GM10248 (cell line): ENCODE data around the gene SERGEF.

Source experiments
- CTCF ChIA-PET: fragments of 300-600 bp; sonication (Branson Sonifier 250); formaldehyde crosslinking; extraction: SDS; loops from one replicate; lab custom pipeline; 2021; ENCODE audit warnings: antibody characterized with exemption; lab: Yijun Ruan, JAX
- POLR2A ChIA-PET: fragments of 350-650 bp; sonication (Branson Sonifier 250); formaldehyde crosslinking; extraction: SDS; loops from one replicate; lab custom pipeline; 2020; ENCODE audit warnings: antibody characterized with exemption; lab: Yijun Ruan, JAX
- DNase-seq: peaks from one replicate; pipeline ENCODE4 v3.0.0; 2012; ENCODE audit errors: extremely low spot score
- TF ChIP-seq, protein P1 (sequence below): IDR thresholded peaks from 2 replicates; pipeline ENCODE4 v1.5.1; 2012; ENCODE audit warnings: mild to moderate bottlenecking, low read depth; ENCODE audit errors: extremely low read depth, missing control alignments, control extremely low read depth

Gene SERGEF

DNA sequence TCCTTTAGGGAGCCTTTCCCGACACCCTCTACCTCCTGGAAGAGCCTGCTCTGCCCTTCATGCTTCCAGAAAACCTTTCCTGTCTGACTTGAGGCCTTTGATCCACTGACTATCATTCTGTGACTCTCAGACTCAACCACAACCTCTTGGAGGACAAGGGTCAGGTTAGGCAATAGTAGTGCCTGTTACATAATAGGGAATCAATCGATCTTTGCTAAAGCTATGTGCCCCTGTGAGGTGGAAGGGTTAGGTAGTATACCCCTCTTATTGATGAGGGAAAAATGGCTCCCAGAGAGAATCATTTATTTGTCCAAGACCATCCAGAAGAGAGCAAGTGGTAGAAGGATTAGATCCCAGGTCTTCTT, 262.1 kb downstream of the SERGEF start:
- ChIA-PET POLR2A (no interaction called here), CTCF (no interaction called here)
- DNase-seq = no peak
- TF ChIP-seq, protein P1, sequence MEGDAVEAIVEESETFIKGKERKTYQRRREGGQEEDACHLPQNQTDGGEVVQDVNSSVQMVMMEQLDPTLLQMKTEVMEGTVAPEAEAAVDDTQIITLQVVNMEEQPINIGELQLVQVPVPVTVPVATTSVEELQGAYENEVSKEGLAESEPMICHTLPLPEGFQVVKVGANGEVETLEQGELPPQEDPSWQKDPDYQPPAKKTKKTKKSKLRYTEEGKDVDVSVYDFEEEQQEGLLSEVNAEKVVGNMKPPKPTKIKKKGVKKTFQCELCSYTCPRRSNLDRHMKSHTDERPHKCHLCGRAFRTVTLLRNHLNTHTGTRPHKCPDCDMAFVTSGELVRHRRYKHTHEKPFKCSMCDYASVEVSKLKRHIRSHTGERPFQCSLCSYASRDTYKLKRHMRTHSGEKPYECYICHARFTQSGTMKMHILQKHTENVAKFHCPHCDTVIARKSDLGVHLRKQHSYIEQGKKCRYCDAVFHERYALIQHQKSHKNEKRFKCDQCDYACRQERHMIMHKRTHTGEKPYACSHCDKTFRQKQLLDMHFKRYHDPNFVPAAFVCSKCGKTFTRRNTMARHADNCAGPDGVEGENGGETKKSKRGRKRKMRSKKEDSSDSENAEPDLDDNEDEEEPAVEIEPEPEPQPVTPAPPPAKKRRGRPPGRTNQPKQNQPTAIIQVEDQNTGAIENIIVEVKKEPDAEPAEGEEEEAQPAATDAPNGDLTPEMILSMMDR = no peak

DNA sequence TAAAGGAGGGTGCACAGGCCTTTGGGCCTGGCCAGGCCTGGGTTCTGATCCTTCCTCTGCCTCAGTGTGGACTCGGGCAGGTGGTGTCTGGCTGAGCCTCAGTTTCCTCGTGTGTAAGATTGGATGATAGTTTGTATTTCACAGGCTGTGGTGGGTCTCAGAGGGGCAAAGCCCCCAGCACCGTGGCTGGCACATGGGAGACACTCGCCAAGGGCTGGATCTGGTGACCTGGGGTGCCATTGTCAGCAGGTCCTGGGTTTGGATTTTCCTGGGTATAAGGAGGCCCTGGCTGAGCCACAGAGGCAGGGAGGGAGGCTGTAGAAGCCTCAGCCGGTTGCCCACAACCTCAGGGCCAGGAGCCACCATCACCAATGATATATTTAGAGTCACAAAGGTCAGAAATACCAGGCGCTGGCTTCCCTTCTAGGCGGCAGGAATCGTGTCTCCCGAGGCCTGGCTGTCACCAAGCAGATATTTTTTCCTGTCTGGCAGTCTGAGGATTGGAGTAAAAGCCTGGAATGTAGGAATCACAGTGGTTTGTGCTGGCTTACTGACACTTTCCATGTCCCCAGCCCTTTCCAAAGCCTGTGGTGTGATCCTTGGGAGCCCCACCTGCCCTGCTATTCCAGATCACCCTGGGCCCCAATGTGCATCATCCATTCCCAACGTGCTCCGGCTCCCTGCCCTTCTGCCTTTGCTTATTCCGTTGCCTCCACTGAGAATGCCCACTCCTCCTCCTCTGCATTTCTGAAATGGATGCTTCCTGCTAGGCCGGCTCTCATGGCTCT, 262.6 kb downstream of the SERGEF start:
- POLR2A ChIA-PET = no interaction called here
- TF ChIP-seq, protein P1 = no peak
- CTCF ChIA-PET = interaction anchor here (5.0 kb wide), 1 partner anchor 19 kb away, joined by 31 read pairs; no protein-coding TSS in a partner anchor
- no peak for DNase-seq

DNA sequence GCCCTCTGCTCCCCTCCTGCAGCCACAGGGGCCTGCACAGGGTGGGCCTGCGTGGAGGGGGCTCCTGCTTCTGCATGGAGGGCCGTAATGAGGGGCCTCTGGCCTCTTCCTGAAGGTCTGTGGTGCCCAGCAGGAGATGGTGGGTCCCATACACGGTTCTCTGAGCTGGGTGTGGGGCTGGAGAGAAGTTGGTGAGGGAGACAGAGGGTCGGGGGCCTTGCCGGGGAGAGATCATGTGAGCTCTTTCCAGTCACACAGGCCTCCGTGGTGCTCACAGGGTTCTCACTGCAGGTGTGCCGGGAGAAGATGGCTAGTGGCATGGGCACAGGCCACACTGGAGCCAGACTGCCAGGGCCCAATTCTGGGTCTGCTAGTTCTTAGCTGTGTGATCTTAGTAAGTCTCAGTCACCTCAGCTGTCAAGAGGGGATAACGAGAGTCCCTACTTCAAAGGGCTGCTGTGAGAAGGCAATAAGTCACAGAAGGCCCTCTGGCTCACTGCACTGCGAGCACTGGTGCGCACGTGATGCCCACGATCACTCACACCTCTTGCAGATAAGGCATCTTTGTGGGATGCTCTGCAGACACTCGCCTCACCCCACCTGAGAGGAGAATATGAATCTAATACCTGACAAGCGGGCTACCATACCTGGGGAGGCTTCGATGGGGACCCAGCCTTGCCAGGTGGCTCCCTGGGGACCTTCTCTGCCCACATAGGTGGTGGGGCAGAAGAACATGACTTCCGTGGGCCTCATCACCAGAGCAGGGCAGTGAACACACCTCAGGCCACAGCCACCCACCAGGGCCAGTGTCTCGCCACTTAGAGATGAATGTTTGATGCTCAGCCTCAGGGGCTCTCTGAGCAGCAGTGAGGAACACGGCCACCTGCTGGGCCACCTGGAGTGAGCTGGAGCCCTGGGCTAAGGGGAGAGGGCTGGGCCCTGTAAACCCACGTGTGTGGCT, 263.8 kb downstream of the SERGEF start:
- no peak for DNase-seq
- TF ChIP-seq, protein P1 = no peak
- ChIA-PET POLR2A (no interaction called here), CTCF (interaction anchor here (5.0 kb wide), 1 partner anchor 17 kb away, joined by 31 read pairs; no protein-coding TSS in a partner anchor)

DNA sequence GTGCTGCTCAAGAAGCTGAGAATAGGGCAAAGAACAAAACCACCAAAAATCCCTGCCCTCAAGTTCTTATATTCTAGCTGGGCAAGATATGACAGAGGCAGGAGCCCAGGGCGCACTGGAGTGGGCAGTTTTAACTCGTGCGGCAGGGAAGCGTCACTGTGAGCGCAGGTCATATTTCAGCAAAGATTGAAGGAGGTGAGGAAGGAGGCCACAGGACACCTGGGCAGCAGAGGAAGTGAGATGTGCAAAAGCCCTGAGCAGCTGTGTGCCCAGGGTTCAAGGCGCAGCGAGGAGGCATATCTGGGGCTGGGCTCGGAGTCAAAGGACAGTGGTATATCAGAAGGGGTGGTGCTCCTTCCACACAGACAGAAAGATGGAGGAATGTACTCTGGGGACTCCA, 264.8 kb downstream of the SERGEF start:
- TF ChIP-seq, protein P1 = no peak
- no peak for DNase-seq
- POLR2A ChIA-PET = no interaction called here
- CTCF ChIA-PET = interaction anchor here (1.0 to 5.0 kb wide), 5 partner anchors 13 to 243 kb away, joined by 3 to 31 read pairs (median 3); no protein-coding TSS in a partner anchor

DNA sequence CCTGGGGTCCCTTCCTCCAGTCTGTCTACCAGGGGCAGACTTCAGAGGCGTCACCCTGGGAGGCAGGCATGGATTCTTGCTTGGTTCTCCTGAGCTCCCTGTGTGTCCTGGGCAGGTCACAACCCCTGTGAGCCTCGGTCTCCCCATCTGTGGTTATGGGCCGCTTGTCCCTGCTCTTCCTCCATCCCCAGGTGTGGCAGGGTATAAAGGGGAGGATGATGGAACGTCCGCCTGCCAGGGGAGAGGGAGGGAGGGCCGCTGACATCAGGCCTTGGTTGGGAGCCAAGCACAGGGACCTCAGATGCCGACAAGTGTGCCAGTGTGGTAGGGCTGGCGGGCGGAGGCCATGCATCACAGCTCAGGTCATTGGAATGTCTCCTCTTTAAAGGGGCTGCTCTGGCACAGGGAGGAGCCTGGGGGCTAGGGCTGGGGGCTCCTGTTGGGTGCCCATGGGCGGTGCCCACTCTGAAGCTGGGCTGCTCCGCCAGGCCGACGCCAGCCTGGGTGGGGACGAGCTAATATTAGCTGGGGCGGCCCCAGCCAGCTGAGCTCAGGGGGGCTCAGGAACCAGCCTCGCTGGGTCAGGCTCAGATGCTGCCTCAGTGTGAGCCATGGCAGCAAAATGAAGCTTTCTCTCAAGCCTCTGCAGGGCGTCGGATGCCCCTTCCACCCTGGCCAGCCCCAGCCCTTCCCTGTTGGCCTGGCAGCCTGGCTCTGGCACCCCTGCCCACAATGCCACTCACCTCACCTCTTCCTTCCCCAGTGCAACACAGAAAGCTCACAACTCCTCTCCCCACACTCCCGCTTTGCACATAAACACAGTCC, 265.5 kb downstream of the SERGEF start:
- ChIA-PET CTCF (interaction anchor here (0.7 to 5.0 kb wide), 7 partner anchors 13 to 243 kb away, joined by 3 to 31 read pairs (median 3); no protein-coding TSS in a partner anchor), POLR2A (no interaction called here)
- no peak for DNase-seq
- TF ChIP-seq, protein P1 = no peak
